K562 (cell line): ENCODE measurements around the gene DLG3. TPM values are rescaled to one million over a fixed set of nuclear protein-coding genes. Genes with fewer than 3 reads are reported as not detected.

Experiments used
- ATAC-seq: fragments of 200-7000 bp; cut with Tn5 transposase; 3 replicates; pipeline ENCODE4 v1.9.1; 2020; ENCODE audit warnings: moderate library complexity
- BruUV-seq: library from RNA; stranded (reverse); fragments of 400-500 nt; replicated peaks from 2 replicates; lab custom pipeline; 2021; lab: Mats Ljungman, UMichigan
- CTCF ChIA-PET: fragments of 300-600 bp; formaldehyde crosslinking; extraction: SDS; loops from one replicate; lab custom pipeline; 2021; ENCODE audit warnings: low intra/inter-chr PET ratio; lab: Yijun Ruan, JAX
- POLR2A ChIA-PET: fragments of 300-600, 350-650 bp; sonication (Branson Sonifier 250); formaldehyde crosslinking; extraction: SDS; loops from one replicate; lab custom pipeline; 2021; ENCODE audit warnings: antibody characterized with exemption, inconsistent platforms; lab: Yijun Ruan, JAX
- DNase-seq, 4 experiments: peaks; one replicate each; pipeline versions ENCODE4 v3.0.0 to v3.0.0-alpha.2; 2011 to 2018; ENCODE audit warnings: low spot score in 3 of 4, mixed read lengths in 3 of 4; ENCODE audit errors: extremely low read depth in 1 of 4
- FAIRE-seq: peaks from 2 replicates; lab custom pipeline; 2011; peaks lifted over from hg19 to GRCh38; lab: Jason Lieb, UNC
- H2AFZ ChIP-seq: 2 replicates; pipeline ENCODE4 v1.6.0; 2011; ENCODE audit warnings: low read depth, low read length, control low read depth, inconsistent platforms
- H3K27ac ChIP-seq: fragments of 200-600 bp; 3 replicates; pipeline ENCODE4 v1.8.0; 2011; ENCODE audit warnings: low read depth, mild to moderate bottlenecking, control low read depth, inconsistent platforms, low read length, moderate library complexity, mixed read lengths; ENCODE audit errors: extremely low read depth
- H3K27me3 ChIP-seq, 2 experiments: fragments of 300-600 bp in 1 of 2; 2 replicates in 1 of 2; 3 replicates in 1 of 2; pipeline versions ENCODE4 v1.6.0 to v1.8.0; 2011; ENCODE audit warnings: inconsistent platforms in 2 of 2, low read length in 2 of 2, mild to moderate bottlenecking in 1 of 2, mixed read lengths in 1 of 2, moderate library complexity in 1 of 2; ENCODE audit not compliant: control insufficient read depth in 2 of 2, insufficient read depth in 2 of 2
- H3K36me3 ChIP-seq: fragments of 300-600 bp; 3 replicates; pipeline ENCODE4 v1.8.0; 2011; ENCODE audit warnings: mild to moderate bottlenecking, low read length, inconsistent platforms; ENCODE audit not compliant: control insufficient read depth, insufficient read depth
- H3K4me1 ChIP-seq, 2 experiments: fragments of 200-600 bp in 1 of 2; replicated peaks in 1 of 2; 2 replicates in 1 of 2; 3 replicates in 1 of 2; pipeline versions ENCODE4 v1.5.1 to v1.8.0; 2011; ENCODE audit warnings: inconsistent platforms in 2 of 2, low read length in 2 of 2, mild to moderate bottlenecking in 1 of 2, mixed read lengths in 1 of 2, moderate library complexity in 1 of 2; ENCODE audit not compliant: control insufficient read depth in 2 of 2, insufficient read depth in 2 of 2
- H3K4me2 ChIP-seq: 2 replicates; pipeline ENCODE4 v1.6.1; 2011; ENCODE audit warnings: low read length, control low read depth, inconsistent platforms, mixed read lengths; ENCODE audit not compliant: insufficient read depth
- H3K4me3 ChIP-seq: fragments of 200-600 bp; sonication (generic), shearing (Covaris generic); 2 replicates; pipeline ENCODE4 v1.5.1; 2016; ENCODE audit warnings: control low read depth, inconsistent platforms
- H3K79me2 ChIP-seq: fragments of 200-600 bp; 3 replicates; pipeline ENCODE4 v1.8.0; 2011; ENCODE audit warnings: low read length, inconsistent platforms; ENCODE audit not compliant: control insufficient read depth, insufficient read depth
- H3K9ac ChIP-seq, 2 experiments: 2 replicates each; pipeline versions ENCODE4 v1.6.0 to v1.6.1; 2011; ENCODE audit warnings: low read depth in 2 of 2, low read length in 2 of 2, control low read depth in 1 of 2, inconsistent platforms in 1 of 2, mild to moderate bottlenecking in 1 of 2, mixed read lengths in 1 of 2; ENCODE audit not compliant: insufficient read depth in 1 of 2
- H3K9me1 ChIP-seq: one replicate; pipeline ENCODE4 v1.6.0; 2011; ENCODE audit warnings: inconsistent platforms, mild to moderate bottlenecking, low read length, moderate library complexity; ENCODE audit not compliant: control insufficient read depth, insufficient read depth
- H3K9me3 ChIP-seq: replicated peaks from 2 replicates; pipeline ENCODE4 v1.5.1; 2011; ENCODE audit warnings: low read depth, low read length, inconsistent platforms; ENCODE audit not compliant: control insufficient read depth, insufficient read depth
- H4K20me1 ChIP-seq: replicated peaks from 2 replicates; pipeline ENCODE4 v1.6.1; 2011; ENCODE audit warnings: low read length, inconsistent platforms, mixed read lengths; ENCODE audit not compliant: control insufficient read depth, insufficient read depth
- CREBBP ChIP-seq: IDR thresholded peaks from one replicate; pipeline ENCODE4 v1.6.1; 2012; ENCODE audit warnings: low read depth, mild to moderate bottlenecking, control low read depth, inconsistent platforms, low read length
- MECOM ChIP-seq: fragments of 250-450 bp; sonication (Bioruptor Pico); IDR thresholded peaks from 2 replicates; pipeline ENCODE4 v1.8.0; 2022; ENCODE audit warnings: inconsistent platforms
- ZNF354B ChIP-seq: fragments of 250-450 bp; sonication (Bioruptor Pico); IDR thresholded peaks from 2 replicates; pipeline ENCODE4 v1.4.0; 2020
- WGBS: fragments of 100-300 bp; shearing (Covaris generic); methylation state at CpG from one replicate; pipeline ENCODE4 v1.1.6; 2016; ENCODE audit warnings: low coverage, mixed read lengths; ENCODE audit not compliant: insufficient coverage; ENCODE audit errors: missing lambda C conversion rate; 5-methylcytosine and 5-hydroxymethylcytosine counted together
- in situ Hi-C: fragments of 300-500 bp; cut with MboI; formaldehyde crosslinking; loops from 4 replicates; pipeline ENCODE4 v1.15.0; 2018; ENCODE audit warnings: inconsistent platforms, mixed read lengths
- intact Hi-C: fragments of 100-400 bp; cut with micrococcal nuclease; formaldehyde crosslinking; loops from 2 replicates; pipeline ENCODE4 v1.14.2; 2022
- polyA plus RNA-seq, 8 experiments: library from polyadenylated mRNA; depleted of rRNA in 4 of 8; stranded (reverse) in 5 of 8; unstranded in 3 of 8; fragments of >200 nt; fragmentation: Nextera tagmentation in 2 of 8; fragmentation: Illumina TruSeq in 1 of 8; extraction: Ambion mirVana in 2 of 8; extraction: Trizol in 1 of 8; gene quantifications; 2 replicates each; pipeline versions ENCODE4 v1.2.1 to v1.2.3, GENCODE V29; 2011 to 2014; ENCODE audit warnings: inconsistent platforms in 1 of 8, missing spikeins in 1 of 8
- total RNA-seq, 7 experiments: library from RNA; depleted of rRNA in 6 of 7; stranded (reverse); fragments of >200 nt in 6 of 7; fragmentation: Illumina TruSeq in 2 of 7; extraction: Trizol in 2 of 7; gene quantifications; 2 replicates each; pipeline versions ENCODE4 v1.2.1 to v1.2.3, GENCODE V29; 2011 to 2021; ENCODE audit warnings: low replicate concordance in 1 of 7
- TF ChIP-seq, protein P1 (sequence below): sonication (generic); formaldehyde crosslinking; IDR thresholded peaks from 2 replicates; pipeline ENCODE4 v1.8.0; 2023; ENCODE audit warnings: missing genetic modification reagents, mild to moderate bottlenecking, borderline replicate concordance
- TF ChIP-seq, protein P2 (sequence below), 2 experiments: fragments of 150-350 bp in 1 of 2; IDR thresholded peaks; 2 replicates each; pipeline ENCODE4 v1.6.1; 2012 to 2016; ENCODE audit warnings: low read depth in 2 of 2, low read length in 2 of 2, mild to moderate bottlenecking in 1 of 2, moderate library complexity in 1 of 2
- TF ChIP-seq, protein P3 (sequence below), 2 experiments: fragments of 450-650 bp in 1 of 2; sonication (generic) in 1 of 2; formaldehyde crosslinking in 1 of 2; IDR thresholded peaks in 1 of 2; conservative IDR thresholded peaks in 1 of 2; 2 replicates each; pipeline versions ENCODE4 v1.6.1 to v1.8.1; 2016 to 2023; ENCODE audit warnings: mild to moderate bottlenecking in 2 of 2, moderate library complexity in 2 of 2, inconsistent platforms in 1 of 2, missing genetic modification reagents in 1 of 2
- TF ChIP-seq, protein P4 (sequence below): IDR thresholded peaks from 2 replicates; pipeline ENCODE4 v1.6.1; 2011; ENCODE audit not compliant: insufficient read length; ENCODE audit errors: extremely low read depth

The DLG3 gene
- total and polyA plus RNA-seq, 9 of the 15 experiments (the other 6 are each of a cell fraction or from before 2014, with no cell fraction given): 3.1 to 15.7 (median 8.8) TPM

DNA sequence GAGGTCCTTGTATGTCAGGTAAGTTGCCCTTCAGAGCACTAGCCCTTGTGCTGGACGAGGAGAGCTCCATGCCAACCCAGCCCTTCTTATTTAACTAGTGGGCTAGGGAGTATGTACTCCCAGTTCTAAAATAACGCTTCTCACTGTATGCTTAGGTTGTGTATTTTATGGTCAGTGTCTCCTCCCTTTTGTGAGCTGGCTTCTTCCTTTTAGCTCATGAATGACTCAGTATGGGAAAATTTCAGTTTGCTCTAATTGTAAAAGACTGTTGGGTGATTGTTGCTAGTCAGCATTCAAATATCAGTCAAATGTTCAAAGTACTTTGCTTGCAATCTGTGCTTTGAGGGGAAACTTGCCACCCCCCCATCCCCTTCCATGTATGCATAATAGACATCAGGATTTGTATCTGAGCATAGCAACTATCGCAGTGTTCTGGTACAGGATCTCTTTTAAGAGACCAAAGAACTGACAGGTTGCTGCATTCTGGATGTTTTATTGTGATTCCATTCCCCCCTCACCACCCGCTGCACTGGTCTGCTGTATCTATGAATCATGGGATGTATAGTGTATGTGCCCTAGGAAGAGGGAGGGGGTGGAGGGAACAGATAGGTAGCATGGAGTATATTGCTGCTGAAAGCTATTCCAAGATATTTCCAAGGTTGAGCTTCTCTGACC, 34.7 kb downstream of the DLG3 start:
- Histone ChIP-seq H4K20me1 (peaks cover 17% of the 10 kb centered on the region; the same call in 1 of the 2 replicates), H3K4me2 (no peak overlapping the region), H3K9me1 (no peaks in the 10 kb centered on the region), H3K9ac (no peak overlapping the region), H3K27ac (no peak overlapping the region), H2AFZ (no peak overlapping the region), H3K4me1 (no peaks in the 10 kb centered on the region; a peak in 1 of 5 replicates), H3K9me3 (no peaks in the 10 kb centered on the region), H3K79me2 (no peaks in the 10 kb centered on the region), H3K36me3 (no peaks in the 10 kb centered on the region; the same call in 2 of the 3 replicates), H3K4me3 (no peak overlapping the region), H3K27me3 (no peaks in the 10 kb centered on the region)
- intact Hi-C loops: no loop called here
- ATAC-seq: no peak
- CTCF ChIA-PET: no interaction called here
- no peak for FAIRE-seq
- TF ChIP-seq, protein P1, sequence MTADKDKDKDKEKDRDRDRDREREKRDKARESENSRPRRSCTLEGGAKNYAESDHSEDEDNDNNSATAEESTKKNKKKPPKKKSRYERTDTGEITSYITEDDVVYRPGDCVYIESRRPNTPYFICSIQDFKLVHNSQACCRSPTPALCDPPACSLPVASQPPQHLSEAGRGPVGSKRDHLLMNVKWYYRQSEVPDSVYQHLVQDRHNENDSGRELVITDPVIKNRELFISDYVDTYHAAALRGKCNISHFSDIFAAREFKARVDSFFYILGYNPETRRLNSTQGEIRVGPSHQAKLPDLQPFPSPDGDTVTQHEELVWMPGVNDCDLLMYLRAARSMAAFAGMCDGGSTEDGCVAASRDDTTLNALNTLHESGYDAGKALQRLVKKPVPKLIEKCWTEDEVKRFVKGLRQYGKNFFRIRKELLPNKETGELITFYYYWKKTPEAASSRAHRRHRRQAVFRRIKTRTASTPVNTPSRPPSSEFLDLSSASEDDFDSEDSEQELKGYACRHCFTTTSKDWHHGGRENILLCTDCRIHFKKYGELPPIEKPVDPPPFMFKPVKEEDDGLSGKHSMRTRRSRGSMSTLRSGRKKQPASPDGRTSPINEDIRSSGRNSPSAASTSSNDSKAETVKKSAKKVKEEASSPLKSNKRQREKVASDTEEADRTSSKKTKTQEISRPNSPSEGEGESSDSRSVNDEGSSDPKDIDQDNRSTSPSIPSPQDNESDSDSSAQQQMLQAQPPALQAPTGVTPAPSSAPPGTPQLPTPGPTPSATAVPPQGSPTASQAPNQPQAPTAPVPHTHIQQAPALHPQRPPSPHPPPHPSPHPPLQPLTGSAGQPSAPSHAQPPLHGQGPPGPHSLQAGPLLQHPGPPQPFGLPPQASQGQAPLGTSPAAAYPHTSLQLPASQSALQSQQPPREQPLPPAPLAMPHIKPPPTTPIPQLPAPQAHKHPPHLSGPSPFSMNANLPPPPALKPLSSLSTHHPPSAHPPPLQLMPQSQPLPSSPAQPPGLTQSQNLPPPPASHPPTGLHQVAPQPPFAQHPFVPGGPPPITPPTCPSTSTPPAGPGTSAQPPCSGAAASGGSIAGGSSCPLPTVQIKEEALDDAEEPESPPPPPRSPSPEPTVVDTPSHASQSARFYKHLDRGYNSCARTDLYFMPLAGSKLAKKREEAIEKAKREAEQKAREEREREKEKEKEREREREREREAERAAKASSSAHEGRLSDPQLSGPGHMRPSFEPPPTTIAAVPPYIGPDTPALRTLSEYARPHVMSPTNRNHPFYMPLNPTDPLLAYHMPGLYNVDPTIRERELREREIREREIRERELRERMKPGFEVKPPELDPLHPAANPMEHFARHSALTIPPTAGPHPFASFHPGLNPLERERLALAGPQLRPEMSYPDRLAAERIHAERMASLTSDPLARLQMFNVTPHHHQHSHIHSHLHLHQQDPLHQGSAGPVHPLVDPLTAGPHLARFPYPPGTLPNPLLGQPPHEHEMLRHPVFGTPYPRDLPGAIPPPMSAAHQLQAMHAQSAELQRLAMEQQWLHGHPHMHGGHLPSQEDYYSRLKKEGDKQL: no peak
- TF ChIP-seq, protein P2, sequence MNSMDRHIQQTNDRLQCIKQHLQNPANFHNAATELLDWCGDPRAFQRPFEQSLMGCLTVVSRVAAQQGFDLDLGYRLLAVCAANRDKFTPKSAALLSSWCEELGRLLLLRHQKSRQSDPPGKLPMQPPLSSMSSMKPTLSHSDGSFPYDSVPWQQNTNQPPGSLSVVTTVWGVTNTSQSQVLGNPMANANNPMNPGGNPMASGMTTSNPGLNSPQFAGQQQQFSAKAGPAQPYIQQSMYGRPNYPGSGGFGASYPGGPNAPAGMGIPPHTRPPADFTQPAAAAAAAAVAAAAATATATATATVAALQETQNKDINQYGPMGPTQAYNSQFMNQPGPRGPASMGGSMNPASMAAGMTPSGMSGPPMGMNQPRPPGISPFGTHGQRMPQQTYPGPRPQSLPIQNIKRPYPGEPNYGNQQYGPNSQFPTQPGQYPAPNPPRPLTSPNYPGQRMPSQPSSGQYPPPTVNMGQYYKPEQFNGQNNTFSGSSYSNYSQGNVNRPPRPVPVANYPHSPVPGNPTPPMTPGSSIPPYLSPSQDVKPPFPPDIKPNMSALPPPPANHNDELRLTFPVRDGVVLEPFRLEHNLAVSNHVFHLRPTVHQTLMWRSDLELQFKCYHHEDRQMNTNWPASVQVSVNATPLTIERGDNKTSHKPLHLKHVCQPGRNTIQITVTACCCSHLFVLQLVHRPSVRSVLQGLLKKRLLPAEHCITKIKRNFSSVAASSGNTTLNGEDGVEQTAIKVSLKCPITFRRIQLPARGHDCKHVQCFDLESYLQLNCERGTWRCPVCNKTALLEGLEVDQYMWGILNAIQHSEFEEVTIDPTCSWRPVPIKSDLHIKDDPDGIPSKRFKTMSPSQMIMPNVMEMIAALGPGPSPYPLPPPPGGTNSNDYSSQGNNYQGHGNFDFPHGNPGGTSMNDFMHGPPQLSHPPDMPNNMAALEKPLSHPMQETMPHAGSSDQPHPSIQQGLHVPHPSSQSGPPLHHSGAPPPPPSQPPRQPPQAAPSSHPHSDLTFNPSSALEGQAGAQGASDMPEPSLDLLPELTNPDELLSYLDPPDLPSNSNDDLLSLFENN (IDR thresholded peaks at IDR 0.05; ENCODE audit: low read depth in 2 of 2, low read length in 2 of 2): no peak
- TF ChIP-seq ZNF354B (CRISPR knock-in tag) (no peak), MECOM (CRISPR knock-in tag) (no peak), CREBBP (no peak)
- TF ChIP-seq, protein P3, sequence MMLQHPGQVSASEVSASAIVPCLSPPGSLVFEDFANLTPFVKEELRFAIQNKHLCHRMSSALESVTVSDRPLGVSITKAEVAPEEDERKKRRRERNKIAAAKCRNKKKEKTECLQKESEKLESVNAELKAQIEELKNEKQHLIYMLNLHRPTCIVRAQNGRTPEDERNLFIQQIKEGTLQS (IDR thresholded peaks at IDR 0.05): no peak
- TF ChIP-seq, protein P3 (CRISPR knock-in tag; conservative IDR thresholded peaks at IDR 0.05): no peak
- TF ChIP-seq, protein P4, sequence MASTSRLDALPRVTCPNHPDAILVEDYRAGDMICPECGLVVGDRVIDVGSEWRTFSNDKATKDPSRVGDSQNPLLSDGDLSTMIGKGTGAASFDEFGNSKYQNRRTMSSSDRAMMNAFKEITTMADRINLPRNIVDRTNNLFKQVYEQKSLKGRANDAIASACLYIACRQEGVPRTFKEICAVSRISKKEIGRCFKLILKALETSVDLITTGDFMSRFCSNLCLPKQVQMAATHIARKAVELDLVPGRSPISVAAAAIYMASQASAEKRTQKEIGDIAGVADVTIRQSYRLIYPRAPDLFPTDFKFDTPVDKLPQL: no peak
- in situ Hi-C loops: no loop called here
- 40% methylated on average over 4 of the region's 4 CpGs for WGBS
- POLR2A ChIA-PET: interaction anchor here (0.9 kb wide), 1 partner anchor 10 kb away, joined by 4 read pairs; no protein-coding TSS in a partner anchor
- no peak for DNase-seq
- no TSS peak for BruUV-seq
